Measurements from ENCODE around the gene SELP.

SELP gene

GRCh38 chr1:169594391-169594790, 35.5 kb downstream of the SELP start:
- H3K27me3 ChIP-seq (ENCODE audit: low read depth, low read length), result no peaks in the 10 kb centered on the region
- H3K9me3 ChIP-seq (ENCODE audit: insufficient read depth, low read length), result no peaks in the 10 kb centered on the region
- H4K20me1 ChIP-seq (ENCODE audit: insufficient read depth, low read length), result no peaks in the 10 kb centered on the region
- no peak overlapping the region for H2AFZ ChIP-seq (ENCODE audit: low read depth, low read length)
- H3K9ac ChIP-seq (ENCODE audit: low read length), result peak overlapping the region; percentile 74
- peak overlapping the region; percentile 83 for H3K4me2 ChIP-seq (ENCODE audit: low read length)
- H3K27ac ChIP-seq (ENCODE audit: low read length), result peak overlapping the region; percentile 92
- H3K4me3 ChIP-seq (ENCODE audit: low read length), result peak overlapping the region; percentile 59
- 0 out of 2 replicates have a peak, but pooled peaks cover 3% of the 10 kb centered on the region for H3K79me2 ChIP-seq (ENCODE audit: low read length)
- TF ChIP-seq EZH2phosphoT487 (IDR thresholded peaks at IDR 0.05; ENCODE audit: low read depth) (0 out of 2 replicates have a peak, but pooled peaks have one; percentile 49), CTCF (IDR thresholded peaks at IDR 0.05; ENCODE audit: low read depth, low read length) (no peak)
- H3K36me3 ChIP-seq (replicated peaks; ENCODE audit: low read depth, low read length), result no peaks in the 10 kb centered on the region
- H3K4me1 ChIP-seq (ENCODE audit: low read length), result peaks cover 82% of the 10 kb centered on the region

DNA sequence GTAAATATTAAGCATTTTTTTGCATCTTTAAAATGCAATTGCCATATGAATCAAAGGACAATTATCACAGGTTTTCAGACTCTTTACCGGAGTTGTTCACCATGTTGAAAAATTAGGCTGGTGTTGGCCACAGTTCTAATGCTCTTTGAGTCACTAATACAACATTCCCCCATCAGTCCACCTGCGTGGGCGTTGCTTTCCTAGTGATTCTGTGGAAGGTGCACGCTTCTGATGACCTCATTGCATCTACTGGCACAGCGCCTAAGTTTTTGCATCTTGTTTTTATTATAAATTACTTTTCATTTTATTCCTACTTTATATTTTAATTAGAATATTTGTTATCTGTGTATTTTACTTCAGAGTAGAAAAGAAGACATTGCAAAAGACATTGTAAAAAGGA, 39.0 kb downstream of the SELP start:
- no peak overlapping the region for H3K4me3 ChIP-seq (ENCODE audit: low read length)
- H3K36me3 ChIP-seq (replicated peaks; ENCODE audit: low read depth, low read length), result no peaks in the 10 kb centered on the region
- H3K79me2 ChIP-seq (ENCODE audit: low read length), result peaks cover 20% of the 10 kb centered on the region
- no peaks in the 10 kb centered on the region for H4K20me1 ChIP-seq (ENCODE audit: insufficient read depth, low read length)
- no peak overlapping the region for H3K9ac ChIP-seq (ENCODE audit: low read length)
- H2AFZ ChIP-seq (ENCODE audit: low read depth, low read length), result no peak overlapping the region
- no peak overlapping the region for H3K4me2 ChIP-seq (ENCODE audit: low read length)
- H3K4me1 ChIP-seq (ENCODE audit: low read length), result peaks cover 89% of the 10 kb centered on the region
- H3K27ac ChIP-seq (ENCODE audit: low read length), result no peak overlapping the region
- TF ChIP-seq EZH2phosphoT487 (IDR thresholded peaks at IDR 0.05; ENCODE audit: low read depth) (no peak), CTCF (IDR thresholded peaks at IDR 0.05; ENCODE audit: low read depth, low read length) (no peak)
- no peaks in the 10 kb centered on the region for H3K9me3 ChIP-seq (ENCODE audit: insufficient read depth, low read length)
- H3K27me3 ChIP-seq (ENCODE audit: low read depth, low read length), result no peaks in the 10 kb centered on the region

- Histone ChIP-seq H2AFZ (ENCODE audit: low read depth, low read length) (no peak overlapping the region), H3K36me3 (replicated peaks; ENCODE audit: low read depth, low read length) (peaks cover 13% of the 10 kb centered on the region), H3K4me1 (ENCODE audit: low read length) (peaks cover 74% of the 10 kb centered on the region), H3K27ac (ENCODE audit: low read length) (peak overlapping the region; percentile 67), H3K9ac (ENCODE audit: low read length) (peak overlapping the region; percentile 37), H3K4me2 (ENCODE audit: low read length) (peak overlapping the region; percentile 37), H3K4me3 (ENCODE audit: low read length) (no peak overlapping the region), H4K20me1 (ENCODE audit: insufficient read depth, low read length) (no peaks in the 10 kb centered on the region), H3K27me3 (ENCODE audit: low read depth, low read length) (no peaks in the 10 kb centered on the region), H3K9me3 (ENCODE audit: insufficient read depth, low read length) (no peaks in the 10 kb centered on the region), H3K79me2 (ENCODE audit: low read length) (peaks cover 39% of the 10 kb centered on the region)
- TF ChIP-seq CTCF (IDR thresholded peaks at IDR 0.05; ENCODE audit: low read depth, low read length) (peak; percentile 47), EZH2phosphoT487 (IDR thresholded peaks at IDR 0.05; ENCODE audit: low read depth) (no peak)
Measured at GRCh38 chr1:169588785-169589485, 41.0 kb downstream of the SELP start.

GRCh38 chr1:169588112-169588511, 41.8 kb downstream of the SELP start:
- H4K20me1 ChIP-seq (ENCODE audit: insufficient read depth, low read length), result peaks cover 3% of the 10 kb centered on the region; the same call in 1 of the 2 replicates
- no peak overlapping the region for H3K4me3 ChIP-seq (ENCODE audit: low read length)
- H3K27ac ChIP-seq (ENCODE audit: low read length), result peak overlapping the region; percentile 67
- no peaks in the 10 kb centered on the region for H3K9me3 ChIP-seq (ENCODE audit: insufficient read depth, low read length)
- TF ChIP-seq EZH2phosphoT487 (IDR thresholded peaks at IDR 0.05; ENCODE audit: low read depth), result no peak
- TF ChIP-seq CTCF (IDR thresholded peaks at IDR 0.05; ENCODE audit: low read depth, low read length), result no peak
- no peak overlapping the region for H2AFZ ChIP-seq (ENCODE audit: low read depth, low read length)
- peaks cover 48% of the 10 kb centered on the region for H3K79me2 ChIP-seq (ENCODE audit: low read length)
- H3K4me2 ChIP-seq (ENCODE audit: low read length), result peak overlapping the region; percentile 98; the same call in 1 of the 2 replicates
- H3K36me3 ChIP-seq (replicated peaks; ENCODE audit: low read depth, low read length), result peaks cover 20% of the 10 kb centered on the region
- H3K27me3 ChIP-seq (ENCODE audit: low read depth, low read length), result no peaks in the 10 kb centered on the region
- H3K9ac ChIP-seq (ENCODE audit: low read length), result no peak overlapping the region
- peaks cover 74% of the 10 kb centered on the region for H3K4me1 ChIP-seq (ENCODE audit: low read length)
